ENCODE results near the gene CBLN4.

CBLN4 gene

GRCh38 chr20:56005389-56005715 lies at the start of gene CBLN4:
TSS of gene CBLN4 (minus strand) at chr20:56005519. CDS start at chr20:56004171, 1,348 bp downstream.
- DNase-seq, result no peak

GRCh38 chr20:56043227-56043626 lies 37.9 kb upstream of the CBLN4 start:
- DNase-seq, result no peak

GRCh38 chr20:56032251-56032650 lies 26.9 kb upstream of the CBLN4 start:
- no peak for DNase-seq

- no peak for DNase-seq
These were observed 13.4 kb upstream of the CBLN4 start for GRCh38 chr20:56018716-56019115.

- DNase-seq, result no peak
These were observed 12.9 kb upstream of the CBLN4 start for GRCh38 chr20:56018194-56018593.

GRCh38 chr20:56017560-56017959 lies 12.2 kb upstream of the CBLN4 start:
- DNase-seq, result no peak

GRCh38 chr20:56014998-56015397 lies 9.7 kb upstream of the CBLN4 start:
- no peak for DNase-seq

- DNase-seq, result no peak
These were observed 8.8 kb upstream of the CBLN4 start for GRCh38 chr20:56014151-56014550.

- DNase-seq, result no peak
These were observed 519 bp downstream of the CBLN4 start for GRCh38 chr20:56004611-56005388.

GRCh38 chr20:56004007-56004406 lies 1.3 kb downstream of the CBLN4 start:
- DNase-seq, result no peak

- no peak for DNase-seq
These were observed 2.2 kb downstream of the CBLN4 start for GRCh38 chr20:56002908-56003800.

- DNase-seq, result no peak
These were observed 3.4 kb downstream of the CBLN4 start for GRCh38 chr20:56001890-56002289.

- no peak for DNase-seq
These were observed 4.1 kb downstream of the CBLN4 start for GRCh38 chr20:56001106-56001785.

GRCh38 chr20:55978550-55978949 lies 26.8 kb downstream of the CBLN4 start:
- DNase-seq, result no peak

- no peak for DNase-seq
These were observed 27.4 kb downstream of the CBLN4 start for GRCh38 chr20:55977690-55978459.

GRCh38 chr20:55974491-55975202 lies 30.7 kb downstream of the CBLN4 start:
- no peak for DNase-seq

- DNase-seq, result no peak
These were observed 40.5 kb downstream of the CBLN4 start for GRCh38 chr20:55964790-55965189.

GRCh38 chr20:55961376-55962330 lies 43.7 kb downstream of the CBLN4 start:
- no peak for DNase-seq

GRCh38 chr20:55953201-55953600 lies 52.1 kb downstream of the CBLN4 start:
- DNase-seq, result no peak

- no peak for DNase-seq
These were observed 57.6 kb downstream of the CBLN4 start for GRCh38 chr20:55947701-55948100.
